Mucosa of rectum (tissue), 2 donors: Measurements from ENCODE around the gene BRIX1.

ENCODE experiments used
- H3K27ac ChIP-seq, 2 donors: one replicate each; pipeline ENCODE4 v1.7.0; 2013; ENCODE audit warnings: inconsistent platforms in 2 of 2, low read depth in 2 of 2, low read length in 2 of 2
- H3K27me3 ChIP-seq, 2 donors: one replicate each; pipeline ENCODE4 v1.7.0; 2013; ENCODE audit warnings: low read length in 2 of 2; ENCODE audit not compliant: control insufficient read depth in 2 of 2, insufficient read depth in 2 of 2
- H3K36me3 ChIP-seq, 2 donors: one replicate each; pipeline ENCODE4 v1.7.0; 2013; ENCODE audit warnings: low read length in 2 of 2; ENCODE audit not compliant: control insufficient read depth in 2 of 2, insufficient read depth in 2 of 2
- H3K4me1 ChIP-seq, 2 donors: one replicate each; pipeline ENCODE4 v1.7.0; 2013; ENCODE audit warnings: low read length in 2 of 2, mild to moderate bottlenecking in 1 of 2; ENCODE audit not compliant: control insufficient read depth in 2 of 2, insufficient read depth in 2 of 2
- H3K4me3 ChIP-seq, 2 donors: one replicate each; pipeline ENCODE4 v1.7.0; 2013; ENCODE audit warnings: low read length in 2 of 2
- H3K9ac ChIP-seq, 2 donors: one replicate each; pipeline ENCODE4 v1.7.0; 2013; ENCODE audit warnings: low read length in 2 of 2, low read depth in 1 of 2, mild to moderate bottlenecking in 1 of 2
- H3K9me3 ChIP-seq, 2 donors: one replicate each; pipeline ENCODE4 v1.7.0; 2013; ENCODE audit warnings: low read length in 2 of 2; ENCODE audit not compliant: control insufficient read depth in 2 of 2
- donor health status: healthy.
- donor health status: Normal muscosa, but diverticular disease.

BRIX1 gene

GRCh38 chr5:34927785-34928184 is 12.3 kb downstream of the BRIX1 start:
- Histone ChIP-seq H3K9me3 (no peaks in the 10 kb centered on the region), H3K27me3 (no peaks in the 10 kb centered on the region), H3K27ac (no peak overlapping the region), H3K9ac (no peak overlapping the region), H3K4me1 (peaks cover 6 to 8% of the 10 kb centered on the region in 2 donors), H3K4me3 (no peak overlapping the region), H3K36me3 (peaks cover 25 to 28% of the 10 kb centered on the region in 2 donors)

- peaks cover 21 to 27% of the 10 kb centered on the region in 2 donors for H3K36me3 ChIP-seq
- H3K4me1 ChIP-seq, result peaks cover 6 to 8% of the 10 kb centered on the region in 2 donors
- H3K27ac ChIP-seq, result no peak overlapping the region
- H3K9me3 ChIP-seq, result no peaks in the 10 kb centered on the region
- no peaks in the 10 kb centered on the region for H3K27me3 ChIP-seq
- peak overlapping the region in 1 of 2 donors; percentile 67 for H3K4me3 ChIP-seq
- H3K9ac ChIP-seq, result no peak overlapping the region
Measured at GRCh38 chr5:34928267-34928666, 12.8 kb downstream of the BRIX1 start.

- peak within 1 kb of the TSS; percentile 94 to 97 for H3K9ac ChIP-seq
- H3K4me3 ChIP-seq, result peak within 1 kb of the TSS; percentile 92 to 98
- H3K36me3 ChIP-seq, result peaks cover 12 to 18% of the 10 kb centered on the region in 2 donors
- no peaks in the 10 kb centered on the region for H3K27me3 ChIP-seq
- H3K4me1 ChIP-seq, result peaks cover 6 to 8% of the 10 kb centered on the region in 2 donors
- no peaks in the 10 kb centered on the region for H3K9me3 ChIP-seq
- H3K27ac ChIP-seq, result peak within 1 kb of the TSS; percentile 97
Measured at GRCh38 chr5:34929134-34929719, 13.7 kb downstream of the BRIX1 start, which contains the start of gene DNAJC21. Gene DNAJC21, plus strand, starts transcription at chr5:34929559. Its CDS starts 261 bp downstream, at chr5:34929820.

GRCh38 chr5:34929720-34930461 is 14.4 kb downstream of the BRIX1 start:
- H3K4me3 ChIP-seq, result peak overlapping the region; percentile 92 to 98
- peaks cover 6 to 8% of the 10 kb centered on the region in 2 donors for H3K4me1 ChIP-seq
- peak overlapping the region; percentile 94 to 97 for H3K9ac ChIP-seq
- H3K27ac ChIP-seq, result peak overlapping the region; percentile 97
- H3K9me3 ChIP-seq, result no peaks in the 10 kb centered on the region
- H3K27me3 ChIP-seq, result no peaks in the 10 kb centered on the region
- H3K36me3 ChIP-seq, result peaks cover 8 to 16% of the 10 kb centered on the region in 2 donors

GRCh38 chr5:34930462-34930844 is 14.9 kb downstream of the BRIX1 start:
- Histone ChIP-seq H3K27ac (peak overlapping the region; percentile 97), H3K4me3 (peak overlapping the region; percentile 92 to 98), H3K4me1 (peaks cover 6 to 8% of the 10 kb centered on the region in 2 donors), H3K27me3 (no peaks in the 10 kb centered on the region), H3K9ac (peak overlapping the region; percentile 94 to 97), H3K9me3 (no peaks in the 10 kb centered on the region), H3K36me3 (peaks cover 8 to 16% of the 10 kb centered on the region in 2 donors)

GRCh38 chr5:34930870-34931269 is 15.4 kb downstream of the BRIX1 start:
- Histone ChIP-seq H3K9me3 (no peaks in the 10 kb centered on the region), H3K4me1 (peaks cover 6 to 8% of the 10 kb centered on the region in 2 donors), H3K9ac (peak overlapping the region; percentile 94 to 97), H3K27me3 (no peaks in the 10 kb centered on the region), H3K36me3 (peaks cover 8 to 15% of the 10 kb centered on the region in 2 donors), H3K27ac (peak overlapping the region in 1 of 2 donors; percentile 97), H3K4me3 (peak overlapping the region; percentile 92 to 98)

GRCh38 chr5:34932947-34933346 is 17.4 kb downstream of the BRIX1 start:
- Histone ChIP-seq H3K4me1 (peaks cover 6 to 8% of the 10 kb centered on the region in 2 donors), H3K36me3 (peaks cover 21 to 28% of the 10 kb centered on the region in 2 donors), H3K9me3 (no peaks in the 10 kb centered on the region), H3K9ac (no peak overlapping the region), H3K27ac (no peak overlapping the region), H3K4me3 (no peak overlapping the region), H3K27me3 (no peaks in the 10 kb centered on the region)

GRCh38 chr5:34941936-34942335 is 26.4 kb downstream of the BRIX1 start:
- no peaks in the 10 kb centered on the region for H3K4me1 ChIP-seq
- H3K4me3 ChIP-seq, result no peak overlapping the region
- H3K27me3 ChIP-seq, result no peaks in the 10 kb centered on the region
- H3K36me3 ChIP-seq, result peaks cover 52 to 56% of the 10 kb centered on the region in 2 donors
- no peak overlapping the region for H3K9ac ChIP-seq
- no peak overlapping the region for H3K27ac ChIP-seq
- no peaks in the 10 kb centered on the region for H3K9me3 ChIP-seq

- Histone ChIP-seq H3K27ac (no peak overlapping the region), H3K27me3 (no peaks in the 10 kb centered on the region), H3K4me3 (no peak overlapping the region), H3K9ac (no peak overlapping the region), H3K4me1 (no peaks in the 10 kb centered on the region), H3K9me3 (no peaks in the 10 kb centered on the region), H3K36me3 (peaks cover 39 to 41% of the 10 kb centered on the region in 2 donors)
Measured at GRCh38 chr5:34944044-34944443, 28.5 kb downstream of the BRIX1 start.

- H3K4me3 ChIP-seq, result no peak overlapping the region
- H3K27ac ChIP-seq, result no peak overlapping the region
- H3K36me3 ChIP-seq, result peaks cover 41 to 44% of the 10 kb centered on the region in 2 donors
- no peaks in the 10 kb centered on the region for H3K27me3 ChIP-seq
- no peaks in the 10 kb centered on the region for H3K4me1 ChIP-seq
- no peak overlapping the region for H3K9ac ChIP-seq
- no peaks in the 10 kb centered on the region for H3K9me3 ChIP-seq
Measured at GRCh38 chr5:34944460-34945047, 29.0 kb downstream of the BRIX1 start.
